T-helper 1 cell treated with Interleukin-12 subunit alpha and Interleukin-12 subunit beta and Interleukin-4 antibody, amounts not matched to agents 30 μg/mL and 1 μg/mL, for 36 hours (primary cell): Measurements from ENCODE around the gene ATM.
"Not testable (repeated sequence)": the region's sequence is repeated elsewhere in the genome, so short reads cannot be mapped to it uniquely, and the experiment has no call there.

Experiments
- H3K27ac Mint-ChIP-seq: one replicate; pipeline ENCODE4 v1.8.0; 2021; ENCODE audit warnings: mild to moderate bottlenecking, mixed read lengths
- H3K27me3 Mint-ChIP-seq: one replicate; pipeline ENCODE4 v1.8.0; 2021; ENCODE audit warnings: low read depth, mixed read lengths
- H3K36me3 Mint-ChIP-seq: one replicate; pipeline ENCODE4 v1.8.0; 2021; ENCODE audit warnings: low read depth, mixed read lengths
- H3K4me1 Mint-ChIP-seq: one replicate; pipeline ENCODE4 v1.8.0; 2021; ENCODE audit warnings: low read depth, mixed read lengths
- H3K4me3 Mint-ChIP-seq: one replicate; pipeline ENCODE4 v1.8.0; 2021; ENCODE audit warnings: mild to moderate bottlenecking, moderate library complexity, mixed read lengths
- H3K9me3 Mint-ChIP-seq: one replicate; pipeline ENCODE4 v1.8.0; 2021; ENCODE audit warnings: mixed read lengths

Gene ATM

GRCh38 chr11:108289066-108289465 lies 66.2 kb downstream of the ATM start:
- not testable (repeated sequence) for H3K4me3 Mint-ChIP-seq, H3K27ac Mint-ChIP-seq, H3K4me1 Mint-ChIP-seq, H3K27me3 Mint-ChIP-seq, H3K9me3 Mint-ChIP-seq
- peaks cover 32% of the 10 kb centered on the region for H3K36me3 Mint-ChIP-seq

DNA sequence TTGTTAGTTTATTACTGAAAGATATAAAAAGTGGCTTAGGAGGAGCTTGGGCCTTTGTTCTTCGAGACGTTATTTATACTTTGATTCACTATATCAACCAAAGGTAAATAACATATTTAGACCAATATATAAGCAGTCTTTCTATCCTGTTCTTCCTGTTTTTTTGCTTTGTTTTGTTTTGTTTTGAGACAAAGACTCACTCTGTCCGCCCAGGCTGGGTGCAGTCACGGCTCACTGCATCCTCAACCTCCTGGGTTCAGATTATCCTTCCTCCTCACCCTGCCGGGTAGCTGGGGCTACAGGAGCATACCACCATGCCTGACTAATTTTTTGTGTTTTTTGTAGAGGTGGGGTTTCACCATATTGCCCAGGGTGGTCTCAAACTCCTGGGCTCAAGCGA lies 66.8 kb downstream of the ATM start:
- H3K9me3 Mint-ChIP-seq, result no peaks in the 10 kb centered on the region
- H3K27ac Mint-ChIP-seq, result no peak overlapping the region
- H3K4me3 Mint-ChIP-seq, result no peak overlapping the region
- peaks cover 28% of the 10 kb centered on the region for H3K36me3 Mint-ChIP-seq
- no peaks in the 10 kb centered on the region for H3K27me3 Mint-ChIP-seq
- no peaks in the 10 kb centered on the region for H3K4me1 Mint-ChIP-seq

GRCh38 chr11:108293229-108293628 lies 70.4 kb downstream of the ATM start:
- Mint-ChIP-seq H3K4me3 (no peak overlapping the region), H3K36me3 (peaks cover 20% of the 10 kb centered on the region), H3K9me3 (no peaks in the 10 kb centered on the region), H3K27ac (no peak overlapping the region), H3K27me3 (no peaks in the 10 kb centered on the region), H3K4me1 (no peaks in the 10 kb centered on the region)

DNA sequence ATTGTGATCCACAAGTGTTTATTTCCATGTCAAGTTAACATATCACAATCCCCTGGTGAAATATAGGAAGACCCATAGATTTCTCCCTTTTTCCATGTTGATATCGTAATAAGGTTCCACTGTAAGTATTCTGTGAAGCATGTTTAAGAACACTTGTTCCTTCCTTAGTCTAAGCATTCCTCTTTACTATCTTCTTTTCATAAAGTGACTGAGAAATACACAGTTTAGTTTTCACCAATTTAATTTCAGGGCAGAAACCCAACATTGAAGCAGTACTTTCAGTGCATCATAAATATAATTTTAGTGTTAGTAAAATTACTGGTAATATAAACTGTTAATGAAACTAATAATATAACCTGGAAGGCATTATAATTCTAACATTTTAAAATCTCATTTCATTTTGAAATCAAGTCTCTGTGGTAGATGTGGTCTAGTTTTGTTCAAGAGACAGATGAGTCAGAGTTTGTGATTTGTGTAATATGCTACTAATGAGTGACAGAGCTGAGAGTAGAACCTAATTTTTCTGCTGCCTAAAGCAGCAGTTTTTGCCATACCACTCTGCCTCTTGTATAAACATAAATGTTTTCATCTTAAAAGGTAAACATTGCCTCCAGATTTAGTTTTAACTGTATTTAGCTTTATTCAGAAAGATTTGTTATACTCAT lies 79.4 kb downstream of the ATM start:
- H3K36me3 Mint-ChIP-seq, result peaks cover 55% of the 10 kb centered on the region
- H3K27ac Mint-ChIP-seq, result no peak overlapping the region
- H3K4me3 Mint-ChIP-seq, result no peak overlapping the region
- H3K27me3 Mint-ChIP-seq, result no peaks in the 10 kb centered on the region
- H3K9me3 Mint-ChIP-seq, result no peaks in the 10 kb centered on the region
- H3K4me1 Mint-ChIP-seq, result no peaks in the 10 kb centered on the region

GRCh38 chr11:108307751-108308150 lies 84.9 kb downstream of the ATM start:
- no peaks in the 10 kb centered on the region for H3K4me1 Mint-ChIP-seq
- no peaks in the 10 kb centered on the region for H3K9me3 Mint-ChIP-seq
- no peak overlapping the region for H3K27ac Mint-ChIP-seq
- H3K4me3 Mint-ChIP-seq, result no peak overlapping the region
- H3K36me3 Mint-ChIP-seq, result peaks cover 47% of the 10 kb centered on the region
- no peaks in the 10 kb centered on the region for H3K27me3 Mint-ChIP-seq

DNA sequence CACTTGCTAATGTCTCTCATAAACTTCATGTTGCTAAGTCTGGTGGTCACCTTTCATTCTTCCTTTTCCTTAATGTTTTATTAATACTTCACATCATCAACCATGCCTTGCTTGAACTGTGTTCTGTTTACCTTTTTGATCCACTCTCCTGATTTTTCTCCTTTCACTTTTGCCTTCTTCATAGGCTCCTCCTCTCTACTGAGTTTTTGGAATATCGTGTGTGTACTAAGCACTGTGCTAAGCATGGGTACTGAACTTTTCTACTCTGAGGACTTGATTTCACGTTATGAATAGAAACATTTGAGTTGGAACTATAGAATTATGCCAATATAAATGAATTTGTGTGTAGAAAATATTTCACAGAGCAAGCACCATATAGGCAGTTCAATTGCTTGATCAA lies 90.6 kb downstream of the ATM start:
- H3K27me3 Mint-ChIP-seq, result no peaks in the 10 kb centered on the region
- no peak overlapping the region for H3K4me3 Mint-ChIP-seq
- H3K36me3 Mint-ChIP-seq, result peaks cover 39% of the 10 kb centered on the region
- H3K9me3 Mint-ChIP-seq, result no peaks in the 10 kb centered on the region
- no peak overlapping the region for H3K27ac Mint-ChIP-seq
- peaks cover 3% of the 10 kb centered on the region for H3K4me1 Mint-ChIP-seq

- Mint-ChIP-seq H3K36me3 (peaks cover 36% of the 10 kb centered on the region), H3K4me3 (no peak overlapping the region), H3K4me1 (peaks cover 3% of the 10 kb centered on the region), H3K9me3 (no peaks in the 10 kb centered on the region), H3K27ac (no peak overlapping the region), H3K27me3 (no peaks in the 10 kb centered on the region)
Measured at GRCh38 chr11:108316061-108316460, 93.2 kb downstream of the ATM start.

DNA sequence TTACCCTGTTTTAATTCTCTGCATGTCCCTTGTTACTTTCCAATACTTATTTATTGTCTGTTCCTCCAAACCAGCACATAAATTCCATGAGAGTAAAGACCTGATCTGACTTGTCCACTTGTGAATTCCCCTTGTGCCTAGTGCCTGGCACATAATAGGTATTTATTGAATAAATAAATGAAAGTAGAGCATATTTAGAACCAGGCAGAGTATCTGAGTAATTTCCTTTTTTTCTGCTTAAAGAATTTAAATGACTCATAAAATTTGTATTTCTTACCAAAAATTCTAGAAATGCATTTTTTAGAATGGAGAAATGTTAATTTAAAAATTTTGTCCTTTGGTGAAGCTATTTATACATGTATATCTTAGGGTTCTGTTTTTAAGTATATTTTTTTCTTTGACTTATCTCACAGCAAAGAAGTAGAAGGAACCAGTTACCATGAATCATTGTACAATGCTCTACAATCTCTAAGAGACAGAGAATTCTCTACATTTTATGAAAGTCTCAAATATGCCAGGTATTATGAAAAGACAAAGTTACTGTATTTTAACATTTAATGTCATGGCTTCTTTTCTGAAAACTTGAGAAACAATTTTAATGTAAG lies 96.8 kb downstream of the ATM start:
- Mint-ChIP-seq H3K9me3 (no peaks in the 10 kb centered on the region), H3K4me1 (no peaks in the 10 kb centered on the region), H3K36me3 (peaks cover 33% of the 10 kb centered on the region), H3K4me3 (no peak overlapping the region), H3K27ac (no peak overlapping the region), H3K27me3 (no peaks in the 10 kb centered on the region)

DNA sequence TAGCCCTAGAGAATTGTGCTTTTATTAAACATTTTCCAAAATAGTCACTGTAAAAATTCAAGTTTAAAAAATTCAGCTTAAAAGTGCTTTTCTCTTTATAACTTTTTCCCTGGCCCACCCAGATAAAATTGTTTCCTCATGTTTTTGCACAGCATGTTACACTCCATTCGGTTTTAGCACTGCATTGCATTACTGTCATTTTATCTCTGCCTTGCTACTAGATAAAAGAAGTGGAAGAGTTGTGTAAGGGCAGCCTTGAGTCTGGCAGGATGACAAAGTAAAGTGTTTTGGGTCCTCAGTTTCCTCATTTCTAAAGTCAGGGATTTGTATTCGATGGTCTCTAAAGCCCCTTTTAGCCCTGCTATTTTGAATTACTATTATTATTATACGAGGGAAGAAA lies 99.8 kb downstream of the ATM start:
- no peak overlapping the region for H3K4me3 Mint-ChIP-seq
- H3K4me1 Mint-ChIP-seq, result no peaks in the 10 kb centered on the region
- peaks cover 31% of the 10 kb centered on the region for H3K36me3 Mint-ChIP-seq
- no peaks in the 10 kb centered on the region for H3K9me3 Mint-ChIP-seq
- no peaks in the 10 kb centered on the region for H3K27me3 Mint-ChIP-seq
- H3K27ac Mint-ChIP-seq, result no peak overlapping the region

DNA sequence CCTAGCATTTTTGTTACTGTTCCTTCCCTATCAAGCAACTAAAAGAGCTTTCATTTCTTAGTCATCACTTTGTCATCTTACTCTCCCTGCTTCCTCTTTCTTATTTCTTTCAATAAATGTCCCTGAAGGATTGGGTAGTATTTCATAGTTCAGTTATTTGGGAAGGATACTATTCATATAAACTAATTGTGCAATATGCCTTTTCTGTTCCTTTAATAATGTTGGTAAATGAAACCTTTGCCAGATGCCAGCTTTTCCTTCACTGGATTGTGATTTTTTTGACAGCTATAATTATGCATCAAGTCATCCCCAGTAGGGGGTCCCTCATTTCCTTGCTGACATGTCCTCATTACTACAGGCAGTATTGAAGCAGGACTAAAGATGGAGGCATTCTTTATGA lies 101.7 kb downstream of the ATM start:
- H3K4me1 Mint-ChIP-seq, result no peaks in the 10 kb centered on the region
- no peak overlapping the region for H3K4me3 Mint-ChIP-seq
- H3K27ac Mint-ChIP-seq, result no peak overlapping the region
- peaks cover 34% of the 10 kb centered on the region for H3K36me3 Mint-ChIP-seq
- no peaks in the 10 kb centered on the region for H3K9me3 Mint-ChIP-seq
- no peaks in the 10 kb centered on the region for H3K27me3 Mint-ChIP-seq

DNA sequence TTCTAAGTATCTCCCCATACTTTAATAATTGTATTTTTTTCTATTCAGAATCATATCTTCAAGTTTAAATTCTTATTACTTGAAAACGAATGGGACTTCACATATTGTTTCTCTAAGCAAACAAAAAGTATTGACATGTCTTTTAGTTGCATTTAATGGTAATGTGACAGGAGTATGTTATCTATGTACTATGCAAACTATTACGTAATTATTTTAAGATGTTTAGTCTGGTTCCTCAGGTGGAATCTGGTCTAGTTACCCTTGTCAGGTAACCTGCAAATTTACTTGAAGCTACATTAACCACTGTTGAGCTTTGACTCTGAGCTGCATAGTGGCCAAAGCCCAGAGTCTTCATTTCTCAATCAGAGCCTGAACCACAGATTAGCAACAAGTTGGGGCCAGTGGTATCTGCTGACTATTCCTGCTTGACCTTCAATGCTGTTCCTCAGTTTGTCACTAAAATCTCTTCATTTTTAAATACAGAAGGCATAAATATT lies 110.6 kb downstream of the ATM start:
- Mint-ChIP-seq H3K27me3 (no peaks in the 10 kb centered on the region), H3K4me3 (no peak overlapping the region), H3K36me3 (peaks cover 58% of the 10 kb centered on the region), H3K27ac (no peak overlapping the region), H3K4me1 (no peaks in the 10 kb centered on the region), H3K9me3 (no peaks in the 10 kb centered on the region)

DNA sequence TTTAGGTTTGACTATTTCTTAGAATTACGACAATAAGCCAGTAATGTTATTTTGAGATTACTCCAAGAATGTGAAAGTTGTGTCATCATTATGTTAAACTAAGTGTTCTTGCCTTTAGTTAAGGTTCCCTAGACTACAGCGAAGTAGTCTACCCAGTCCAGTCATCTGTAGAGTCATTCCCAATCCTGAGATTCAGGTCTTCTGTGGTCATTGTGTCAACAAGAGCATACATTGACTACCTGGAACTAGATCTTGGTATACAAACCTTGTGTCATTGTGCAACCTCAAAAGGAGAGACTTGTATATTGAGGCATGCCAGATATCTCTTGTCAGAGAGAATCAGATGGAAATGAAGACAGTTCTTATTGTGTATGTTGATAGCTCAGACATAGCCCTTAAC lies 115.9 kb downstream of the ATM start:
- Mint-ChIP-seq H3K4me3 (no peak overlapping the region), H3K4me1 (peaks cover 3% of the 10 kb centered on the region), H3K27ac (no peak overlapping the region), H3K36me3 (peaks cover 38% of the 10 kb centered on the region), H3K27me3 (no peaks in the 10 kb centered on the region), H3K9me3 (no peaks in the 10 kb centered on the region)

GRCh38 chr11:108340973-108341372 lies 118.1 kb downstream of the ATM start:
- no peaks in the 10 kb centered on the region for H3K27me3 Mint-ChIP-seq
- H3K9me3 Mint-ChIP-seq, result no peaks in the 10 kb centered on the region
- peaks cover 32% of the 10 kb centered on the region for H3K36me3 Mint-ChIP-seq
- H3K4me3 Mint-ChIP-seq, result no peak overlapping the region
- peaks cover 5% of the 10 kb centered on the region for H3K4me1 Mint-ChIP-seq
- H3K27ac Mint-ChIP-seq, result no peak overlapping the region

GRCh38 chr11:108341654-108342053 lies 118.8 kb downstream of the ATM start:
- H3K4me3 Mint-ChIP-seq, result no peak overlapping the region
- peaks cover 5% of the 10 kb centered on the region for H3K4me1 Mint-ChIP-seq
- no peak overlapping the region for H3K27ac Mint-ChIP-seq
- H3K36me3 Mint-ChIP-seq, result peaks cover 29% of the 10 kb centered on the region
- no peaks in the 10 kb centered on the region for H3K9me3 Mint-ChIP-seq
- H3K27me3 Mint-ChIP-seq, result no peaks in the 10 kb centered on the region

DNA sequence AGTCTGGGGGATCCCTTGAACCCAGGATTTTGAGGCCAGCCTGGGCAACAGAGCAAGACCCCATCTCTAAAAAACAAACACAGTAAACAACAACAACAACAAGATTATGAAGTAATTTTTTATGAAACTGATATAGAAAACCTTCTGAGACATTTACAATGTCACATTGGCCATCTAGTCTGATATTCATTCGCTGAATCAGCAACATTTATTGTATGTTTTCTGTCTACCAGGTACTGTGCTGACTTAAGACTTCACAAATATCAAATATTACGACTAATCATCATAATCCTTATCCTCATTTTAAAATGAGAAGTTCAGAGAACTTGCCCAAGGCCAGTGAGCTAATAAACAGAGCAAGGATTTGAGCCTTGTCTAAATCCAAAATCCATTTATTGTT lies 120.8 kb downstream of the ATM start:
- Mint-ChIP-seq H3K4me3 (no peak overlapping the region), H3K27me3 (no peaks in the 10 kb centered on the region), H3K4me1 (peaks cover 5% of the 10 kb centered on the region), H3K36me3 (peaks cover 27% of the 10 kb centered on the region), H3K27ac (no peak overlapping the region), H3K9me3 (no peaks in the 10 kb centered on the region)
